ENCODE results near the gene CACNA2D3. TPM values are rescaled to one million over a fixed set of nuclear protein-coding genes. Genes with fewer than 3 reads are reported as not detected.

The CACNA2D3 gene
- total and polyA plus RNA-seq, 12 donors, result 0.26 to 13.7 (median 2.8) TPM; not detected in 1

GRCh38 chr3:54215521-54215920, 93.2 kb downstream of the CACNA2D3 start:
- no peaks in the 10 kb centered on the region for H3K27me3 ChIP-seq
- no peaks in the 10 kb centered on the region for H3K36me3 ChIP-seq (replicated peaks in 1 of 2)
- H3K4me3 ChIP-seq, result no peak overlapping the region
- TF ChIP-seq POLR2A (IDR thresholded peaks at IDR 0.05) (no peak), CTCF (IDR thresholded peaks at IDR 0.05) (no peak)
- intact Hi-C loops (cut with DNase I), result no loop called here
- no peaks in the 10 kb centered on the region for H3K9me3 ChIP-seq (replicated peaks in 1 of 3)
- H3K27ac ChIP-seq, result no peak overlapping the region
- H3K4me1 ChIP-seq (replicated peaks in 1 of 2), result no peaks in the 10 kb centered on the region
- WGBS, 4 donors, result 65 to 81% (median 75%) methylated on average over 5 of the region's 5 CpGs
- no peak for DNase-seq

GRCh38 chr3:54217828-54218227, 95.5 kb downstream of the CACNA2D3 start:
- Histone ChIP-seq H3K36me3 (replicated peaks in 1 of 2) (no peaks in the 10 kb centered on the region), H3K4me3 (no peak overlapping the region), H3K9me3 (replicated peaks in 1 of 3) (no peaks in the 10 kb centered on the region), H3K4me1 (replicated peaks in 1 of 2) (no peaks in the 10 kb centered on the region), H3K27ac (no peak overlapping the region), H3K27me3 (no peaks in the 10 kb centered on the region)
- DNase-seq, result no peak
- 65 to 83% (median 73%) methylated on average over 5 of the region's 5 CpGs for WGBS, 4 donors
- intact Hi-C loops (cut with DNase I), result no loop called here
- no peak for TF ChIP-seq POLR2A (IDR thresholded peaks at IDR 0.05)
- TF ChIP-seq CTCF (IDR thresholded peaks at IDR 0.05), result no peak

DNA sequence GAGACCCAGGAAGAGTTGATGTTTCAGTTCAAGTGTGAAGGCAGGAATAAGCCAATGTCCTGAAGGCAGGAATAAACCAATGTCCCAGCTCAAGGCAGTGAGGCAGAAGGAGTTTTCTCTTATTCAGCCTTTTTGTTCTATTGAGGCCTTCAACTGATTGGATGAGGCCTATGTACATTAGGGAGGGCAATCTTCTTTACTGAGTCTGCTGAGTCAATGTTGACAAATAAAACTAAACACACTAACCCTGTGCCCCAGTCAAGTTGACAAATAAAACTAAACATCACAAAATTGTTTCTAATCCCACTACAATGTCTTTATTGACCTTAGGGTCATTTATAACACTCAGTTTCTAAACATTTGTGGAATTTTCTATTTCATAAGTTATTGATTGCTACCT, 100.0 kb downstream of the CACNA2D3 start:
- intact Hi-C loops (cut with DNase I), result no loop called here
- no peak for TF ChIP-seq POLR2A (IDR thresholded peaks at IDR 0.05)
- no peak for TF ChIP-seq CTCF (IDR thresholded peaks at IDR 0.05)
- H3K4me1 ChIP-seq (replicated peaks in 1 of 2), result no peaks in the 10 kb centered on the region

DNA sequence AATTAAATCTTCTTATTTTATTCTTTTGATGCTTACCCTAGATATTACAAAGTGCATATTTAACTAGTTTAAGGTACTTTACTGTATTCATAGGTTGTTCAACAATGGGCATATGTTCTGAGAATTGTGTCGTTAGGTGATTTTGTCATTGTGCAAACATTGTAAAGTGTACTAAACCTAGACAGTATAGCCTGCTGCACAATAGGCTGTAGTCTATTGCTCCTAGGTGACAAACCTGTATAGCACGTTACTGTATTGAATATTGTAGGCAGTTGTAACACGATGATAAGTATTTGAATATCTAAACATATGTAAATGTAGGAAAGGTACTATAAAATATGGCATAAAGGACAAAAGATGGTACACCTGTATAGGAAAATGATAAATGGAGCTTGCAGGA, 100.7 kb downstream of the CACNA2D3 start:
- no peaks in the 10 kb centered on the region for H3K36me3 ChIP-seq (replicated peaks in 1 of 2)
- H3K4me1 ChIP-seq (replicated peaks in 1 of 2), result no peaks in the 10 kb centered on the region
- H3K27ac ChIP-seq, result no peak overlapping the region
- DNase-seq, result no peak
- no peak overlapping the region for H3K4me3 ChIP-seq
- TF ChIP-seq CTCF (IDR thresholded peaks at IDR 0.05), result no peak
- no peak for TF ChIP-seq POLR2A (IDR thresholded peaks at IDR 0.05)
- H3K27me3 ChIP-seq, result no peaks in the 10 kb centered on the region
- H3K9me3 ChIP-seq (replicated peaks in 1 of 3), result no peaks in the 10 kb centered on the region
- intact Hi-C loops (cut with DNase I), result no loop called here
- 88 to 92% (median 91%) methylated on average over 3 of the region's 3 CpGs for WGBS, 4 donors

More for the DNA sequence above, 100.0 kb downstream of the CACNA2D3 start:
- Histone ChIP-seq H3K36me3 (replicated peaks in 1 of 2) (no peaks in the 10 kb centered on the region), H3K27me3 (no peaks in the 10 kb centered on the region), H3K27ac (no peak overlapping the region), H3K4me3 (no peak overlapping the region), H3K9me3 (replicated peaks in 1 of 3) (no peaks in the 10 kb centered on the region)
- DNase-seq, result no peak
